OCI-LY7 (cell line): ENCODE measurements around the gene PAXIP1.

Experiments
- CTCF ChIP-seq: fragments of 200-600 bp; sonication (generic); conservative IDR thresholded peaks from 2 replicates; pipeline ENCODE4 v1.5.1; 2014; ENCODE audit warnings: mild to moderate bottlenecking, antibody characterized with exemption, low read length, moderate library complexity, mixed read lengths
- EZH2phosphoT487 ChIP-seq: fragments of 200-600 bp; sonication (generic); IDR thresholded peaks from 2 replicates; pipeline ENCODE4 v1.6.1; 2018; ENCODE audit warnings: low read depth, borderline replicate concordance, mild to moderate bottlenecking, mixed run types, antibody characterized with exemption, low read length, moderate library complexity, mixed read lengths

- no peak for TF ChIP-seq EZH2phosphoT487
- no peak for TF ChIP-seq CTCF
Observed at GRCh38 chr7:154910977-154911376, 91.9 kb downstream of the PAXIP1 start.
